Activated CD4-positive, alpha-beta T cell treated with anti-CD3 and anti-CD28 coated beads, Interleukin-2, amount 50 U/mL, for 16 hours (primary cell): Measurements from ENCODE around the gene FBXL13.
"Not testable (repeated sequence)": the region's sequence is repeated elsewhere in the genome, so short reads cannot be mapped to it uniquely, and the experiment has no call there.

ENCODE experiments used
- DNase-seq: peaks from one replicate; pipeline ENCODE4 v3.0.0-alpha.2; 2020

The FBXL13 gene

DNA sequence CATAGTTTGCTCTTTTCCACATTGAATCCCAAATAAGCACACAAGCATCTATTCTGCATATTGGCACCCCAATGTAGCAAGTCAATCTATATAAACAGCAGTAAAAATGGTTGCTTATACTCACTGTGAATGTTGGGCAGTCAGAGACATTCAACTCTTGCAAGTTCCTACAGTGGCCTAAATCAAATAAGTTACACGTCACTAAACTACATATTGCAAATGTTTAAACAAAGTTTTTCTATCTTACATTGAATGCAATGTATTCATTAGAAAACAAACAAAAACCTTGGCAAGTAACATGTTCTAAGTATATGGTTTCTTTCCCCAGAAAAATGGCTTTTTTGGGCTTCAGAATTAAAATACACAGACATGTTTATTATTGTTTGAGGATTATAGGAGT lies 142.8 kb downstream of the FBXL13 start:
- no peak for DNase-seq

DNA sequence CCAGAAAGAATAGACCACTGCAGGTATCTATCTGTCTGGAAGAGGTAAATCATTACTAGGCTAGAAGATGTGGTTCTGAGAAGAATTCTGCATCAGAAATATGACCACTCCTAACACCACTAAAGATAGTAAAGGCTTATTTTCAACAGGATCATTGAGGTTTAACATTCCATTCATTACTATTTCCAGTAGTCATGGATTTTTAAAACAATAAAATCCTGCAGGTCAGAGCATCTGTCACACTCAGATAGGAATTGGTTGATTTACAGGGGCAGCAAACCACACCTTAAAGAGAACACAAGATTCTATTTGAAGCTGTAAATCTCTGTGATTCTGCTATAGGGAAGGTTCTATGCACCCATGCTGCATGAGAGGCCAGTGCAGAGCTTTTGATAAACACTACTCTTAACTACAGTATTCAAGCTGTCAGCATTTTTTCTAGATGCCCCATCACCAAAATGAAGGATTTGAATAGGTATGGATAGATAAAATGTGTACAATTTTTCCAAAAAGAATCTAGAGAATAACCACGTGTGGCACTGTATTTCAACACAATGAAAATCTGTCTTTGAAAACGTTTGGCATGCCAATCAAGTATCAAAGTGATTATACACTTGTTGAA lies 147.2 kb downstream of the FBXL13 start:
- no peak for DNase-seq

DNA sequence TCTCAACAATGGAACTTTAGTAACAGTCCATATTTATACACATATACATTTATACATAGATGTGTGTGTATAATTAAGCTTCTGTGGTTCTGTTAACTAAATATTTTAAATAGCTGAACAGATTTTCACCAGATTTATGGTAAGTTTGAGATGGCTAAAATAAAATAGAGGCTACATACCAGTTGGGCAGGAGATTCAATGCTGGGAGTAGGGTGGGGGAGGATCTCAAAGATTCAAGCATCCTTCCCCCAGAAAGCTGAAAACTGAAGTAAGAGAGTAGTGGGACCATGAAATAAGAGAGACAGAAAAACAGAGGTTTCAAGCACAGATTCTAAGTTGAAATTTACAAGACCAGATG lies 147.8 kb downstream of the FBXL13 start:
- no peak for DNase-seq

DNA sequence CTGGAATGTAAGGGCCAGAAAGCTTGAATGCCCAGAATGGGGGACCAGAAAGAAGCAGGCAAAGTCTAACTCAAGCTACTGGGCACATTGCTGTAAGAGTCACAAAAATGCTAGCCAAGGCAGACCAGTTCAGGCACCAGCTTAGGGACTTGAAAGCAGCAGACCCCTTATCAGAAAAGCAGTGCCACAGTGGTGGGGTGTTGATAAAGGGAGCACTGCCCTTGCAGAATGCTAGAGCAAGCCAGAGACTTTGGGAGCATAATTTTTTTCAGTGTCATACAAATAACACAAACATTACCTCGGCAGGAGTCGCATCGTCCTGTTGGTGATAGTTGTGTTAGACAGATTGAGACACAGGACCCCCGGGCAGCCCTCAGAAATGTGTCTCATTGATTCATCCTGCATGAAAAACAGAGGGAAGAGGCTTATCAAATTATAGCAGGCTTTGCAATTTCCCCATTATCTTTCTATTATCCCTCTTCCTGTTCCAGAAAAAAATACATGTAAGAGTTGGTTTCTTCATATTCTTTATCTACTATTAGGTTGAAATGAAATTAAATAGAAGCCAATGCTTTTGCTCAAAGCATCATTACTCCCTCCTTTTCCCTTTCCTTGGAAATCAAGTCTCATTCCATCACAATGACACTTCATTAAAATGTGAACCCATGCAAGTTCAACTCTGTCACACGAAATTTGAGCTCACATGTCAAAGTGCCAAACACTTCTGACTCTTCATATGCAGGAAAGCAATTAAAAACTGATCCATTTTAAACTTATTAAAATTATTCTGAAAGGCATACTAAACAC lies 148.4 kb downstream of the FBXL13 start:
- DNase-seq: no peak

DNA sequence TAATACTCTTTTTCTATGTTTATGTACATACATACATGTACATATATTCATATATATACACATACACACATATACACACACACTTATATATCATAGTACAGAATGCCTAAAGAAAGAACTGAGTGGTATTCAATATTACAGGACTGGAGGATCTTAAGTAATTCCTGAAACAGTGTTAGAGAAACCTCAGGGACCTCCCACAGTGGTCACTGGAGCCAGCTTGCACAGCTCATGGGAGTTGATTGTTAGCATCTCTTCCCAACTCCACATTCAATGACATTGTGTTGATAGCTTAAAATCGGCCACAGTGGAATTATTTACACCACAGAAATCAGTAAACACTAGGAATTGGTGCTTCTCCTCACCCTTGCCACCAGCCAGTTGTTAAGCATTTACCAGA lies 155.8 kb downstream of the FBXL13 start:
- DNase-seq: no peak

DNA sequence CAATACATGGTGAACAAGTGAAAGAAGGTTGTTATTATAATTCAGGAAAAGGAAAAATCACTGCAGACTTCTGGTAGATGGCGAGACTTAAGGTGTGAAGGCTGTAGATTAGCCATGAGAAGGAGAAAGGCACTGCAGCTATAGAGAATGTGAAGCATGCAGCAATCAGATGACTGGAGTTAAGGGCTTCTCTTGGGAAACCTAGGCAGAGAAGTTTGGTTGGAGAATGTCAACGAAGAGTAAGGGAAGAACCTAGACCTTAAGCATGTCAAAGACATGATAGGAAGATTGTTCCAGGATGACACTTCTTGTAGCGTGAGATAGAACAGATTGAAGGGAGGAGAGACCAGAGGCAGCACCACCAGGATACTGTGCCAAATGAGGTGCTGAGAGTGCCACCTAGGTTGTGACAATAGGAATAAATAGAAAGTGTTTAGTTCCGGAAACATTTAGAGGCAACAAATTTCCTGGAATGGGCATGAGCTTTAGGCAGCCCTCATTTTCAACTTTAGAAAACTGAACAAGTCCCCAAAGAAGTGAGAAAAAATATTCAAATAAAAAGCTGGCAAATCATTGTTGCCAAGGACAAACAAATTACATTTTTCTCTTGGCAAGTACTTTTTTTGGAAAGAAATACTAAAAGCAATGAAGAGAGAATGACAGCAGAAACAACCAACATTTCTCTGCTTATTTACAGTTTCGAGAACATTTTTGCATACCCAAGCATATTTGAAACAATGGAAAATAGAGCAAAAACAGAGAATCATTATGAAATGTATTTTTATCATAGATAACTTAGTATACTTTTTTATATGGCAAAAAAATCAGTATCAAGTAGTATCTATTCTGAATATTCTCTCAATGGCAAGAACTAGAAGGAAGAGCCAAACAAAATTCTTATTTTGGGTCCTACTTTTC lies 156.9 kb downstream of the FBXL13 start:
- no peak for DNase-seq

DNA sequence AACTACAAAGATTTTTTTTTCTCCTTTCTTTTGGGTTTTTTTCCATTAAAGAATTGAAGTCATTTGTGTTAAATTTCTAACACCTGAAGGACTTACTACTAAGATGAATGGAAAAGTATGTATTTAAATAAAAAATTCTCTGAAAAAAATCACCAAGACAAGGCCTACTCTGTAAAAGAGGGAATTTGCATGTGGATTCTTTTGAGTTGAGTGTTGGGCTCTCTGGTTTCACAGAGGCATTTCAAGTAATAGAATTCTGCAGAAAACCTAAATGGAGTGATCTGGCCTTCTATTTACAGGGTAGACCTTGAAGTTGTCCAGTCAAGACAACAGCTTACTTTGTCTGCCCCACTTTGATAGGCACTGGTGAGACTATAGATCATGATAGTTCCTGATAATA lies 157.7 kb downstream of the FBXL13 start:
- DNase-seq: no peak

DNA sequence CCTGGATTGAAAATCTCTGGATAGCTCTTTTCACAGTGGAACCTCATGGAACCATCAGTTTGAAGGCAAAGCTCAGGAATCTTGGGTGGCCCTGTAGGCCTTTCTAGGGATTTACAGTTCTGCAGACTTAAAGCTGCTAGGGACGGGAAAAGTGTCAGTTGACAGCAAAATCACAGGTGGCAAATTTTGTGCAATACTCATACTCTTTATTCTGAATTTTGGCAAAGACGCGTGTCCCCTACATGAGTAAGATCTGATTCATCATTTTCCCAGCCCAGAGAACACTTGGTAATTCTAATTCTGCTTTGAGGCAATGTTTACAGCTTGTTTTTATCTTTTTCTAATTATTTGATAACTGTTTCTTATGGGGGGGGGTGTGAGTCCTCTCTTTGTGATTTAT lies 158.2 kb downstream of the FBXL13 start:
- DNase-seq: no peak

DNA sequence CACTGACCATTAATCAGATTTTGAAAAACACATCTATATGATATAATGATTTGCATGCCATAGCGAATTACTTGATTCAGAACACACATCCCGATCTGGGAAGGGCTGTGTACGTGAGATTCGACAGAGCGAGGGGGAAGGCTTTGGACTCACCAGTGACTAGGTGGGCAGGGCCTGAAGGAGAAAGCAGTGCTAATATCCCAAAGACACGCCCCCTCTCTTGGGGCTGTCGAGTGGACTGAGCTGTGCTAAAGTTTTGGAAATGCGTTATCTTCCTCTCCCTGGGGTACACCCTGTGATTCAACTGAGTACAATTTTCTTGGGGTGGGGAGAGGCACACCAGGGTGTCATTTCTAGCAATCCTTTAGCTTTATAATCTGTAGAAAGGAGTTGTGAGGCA lies 160.0 kb downstream of the FBXL13 start:
- no peak for DNase-seq

DNA sequence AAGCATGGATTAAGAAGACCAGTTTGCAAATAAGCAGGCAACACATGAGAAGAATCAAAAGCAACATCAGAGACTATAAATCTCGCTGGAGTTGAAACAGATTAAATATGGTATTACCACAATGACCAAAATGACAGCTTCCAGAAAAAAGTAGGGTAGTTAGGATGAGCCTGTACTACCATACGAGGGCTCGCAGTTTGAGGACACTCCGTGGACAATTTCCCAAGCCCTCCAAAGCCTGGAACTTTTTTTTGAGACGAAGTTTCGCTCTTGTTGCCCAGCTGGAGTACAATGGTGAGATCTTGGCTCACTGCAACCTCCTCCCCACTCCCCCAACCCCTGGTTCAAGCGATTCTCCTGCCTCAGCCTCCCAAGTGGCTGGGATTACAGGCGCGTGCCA lies 160.8 kb downstream of the FBXL13 start:
- no peak for DNase-seq

DNA sequence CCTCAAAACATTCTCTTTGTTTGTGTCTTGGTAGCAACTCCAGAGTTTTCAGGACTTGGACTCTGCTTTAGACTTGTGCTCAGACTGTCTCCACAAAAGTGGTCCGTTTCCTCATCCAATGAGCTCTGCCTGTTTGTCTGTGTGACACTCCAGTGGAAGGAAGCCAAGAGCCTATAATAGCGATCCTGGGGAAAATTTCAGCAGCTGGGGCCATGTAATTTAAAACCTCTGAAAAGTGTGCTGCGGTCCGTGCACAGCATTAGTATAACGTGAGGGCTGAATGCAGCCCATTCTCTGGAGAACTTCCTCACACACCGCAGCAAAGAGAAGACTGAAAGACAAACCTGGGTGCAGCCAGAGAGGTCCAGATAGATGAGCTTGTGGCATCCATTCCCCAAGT lies 161.9 kb downstream of the FBXL13 start, which contains the start of gene LRRC17:
TSS of gene LRRC17 (plus strand) at position 259 of the 400 bp plus-strand sequence. CDS start 20,914 bp downstream, outside the sequence.
- no peak for DNase-seq

DNA sequence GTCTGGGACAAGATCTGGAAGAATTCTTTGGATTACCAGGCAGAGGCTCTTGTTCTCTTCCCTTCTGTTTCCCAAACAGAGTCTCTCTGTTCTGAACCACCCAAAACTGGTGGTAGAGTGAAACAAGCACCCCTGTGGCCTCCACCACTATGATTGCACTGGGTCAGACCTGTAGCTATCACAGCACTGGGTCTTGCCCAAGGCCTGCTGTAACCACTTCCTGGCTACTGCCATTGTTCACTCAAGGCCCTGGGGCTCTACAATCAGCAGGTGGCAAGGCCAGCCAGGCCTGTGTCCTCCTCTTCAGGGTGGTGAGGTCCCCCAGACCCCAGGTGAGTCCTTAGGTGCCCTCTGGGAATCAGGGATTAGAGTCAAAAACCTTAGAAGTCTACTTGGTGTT lies 165.9 kb downstream of the FBXL13 start:
- no peak for DNase-seq

DNA sequence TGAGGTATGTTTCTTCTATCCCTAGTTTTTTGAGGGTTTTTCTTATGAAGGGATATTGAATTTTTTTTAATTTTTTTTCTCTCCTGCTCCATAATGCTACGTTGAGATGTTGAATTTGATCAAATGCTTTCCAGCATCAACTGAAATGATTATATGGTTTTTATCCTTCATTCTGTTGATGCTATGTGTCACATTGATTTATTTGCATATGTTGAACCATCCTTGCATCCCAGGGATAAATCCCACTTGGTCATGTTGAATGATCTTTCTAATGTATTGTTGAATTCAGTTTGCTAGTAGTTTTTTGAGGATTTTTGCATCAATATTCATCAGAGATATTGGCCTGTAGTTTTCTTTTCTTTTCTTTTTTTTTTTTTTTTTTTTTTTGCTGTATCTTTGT lies 171.0 kb downstream of the FBXL13 start:
- DNase-seq: not testable (repeated sequence)

DNA sequence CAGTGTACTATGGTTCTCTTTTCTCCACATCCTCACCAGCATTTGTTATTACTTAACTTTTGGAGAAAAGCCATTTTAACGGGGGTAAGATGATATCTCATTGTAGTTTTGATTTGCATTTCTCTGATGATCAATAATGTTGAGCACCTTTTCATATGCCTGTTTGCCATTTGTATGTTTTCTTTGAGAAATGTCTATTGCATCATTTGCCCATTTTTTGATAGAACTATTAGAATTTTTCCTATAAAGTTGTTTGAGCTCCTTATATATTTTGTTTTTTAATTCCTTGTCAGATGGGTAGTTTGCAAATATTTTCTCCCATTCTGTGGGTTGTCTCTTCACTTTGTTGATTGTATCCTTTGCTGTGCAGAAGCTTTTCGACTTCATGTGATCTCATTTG lies 172.5 kb downstream of the FBXL13 start:
- not testable (repeated sequence) for DNase-seq

DNA sequence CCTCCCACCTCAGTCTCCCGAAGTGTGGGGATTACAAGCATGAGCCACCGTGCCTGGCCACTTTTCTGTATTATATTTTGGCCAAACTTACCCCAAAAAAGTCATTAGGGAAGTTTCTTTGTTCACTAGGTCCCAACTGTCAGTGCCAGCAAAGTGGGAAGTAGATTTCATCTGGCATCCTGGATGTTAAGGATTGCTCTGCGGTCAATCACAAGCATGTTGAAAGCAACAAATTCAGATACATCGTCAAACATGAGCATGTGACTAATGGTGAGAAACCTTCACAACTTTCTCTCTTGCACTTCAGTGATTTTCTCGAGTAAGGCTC lies 176.1 kb downstream of the FBXL13 start:
- DNase-seq: no peak

DNA sequence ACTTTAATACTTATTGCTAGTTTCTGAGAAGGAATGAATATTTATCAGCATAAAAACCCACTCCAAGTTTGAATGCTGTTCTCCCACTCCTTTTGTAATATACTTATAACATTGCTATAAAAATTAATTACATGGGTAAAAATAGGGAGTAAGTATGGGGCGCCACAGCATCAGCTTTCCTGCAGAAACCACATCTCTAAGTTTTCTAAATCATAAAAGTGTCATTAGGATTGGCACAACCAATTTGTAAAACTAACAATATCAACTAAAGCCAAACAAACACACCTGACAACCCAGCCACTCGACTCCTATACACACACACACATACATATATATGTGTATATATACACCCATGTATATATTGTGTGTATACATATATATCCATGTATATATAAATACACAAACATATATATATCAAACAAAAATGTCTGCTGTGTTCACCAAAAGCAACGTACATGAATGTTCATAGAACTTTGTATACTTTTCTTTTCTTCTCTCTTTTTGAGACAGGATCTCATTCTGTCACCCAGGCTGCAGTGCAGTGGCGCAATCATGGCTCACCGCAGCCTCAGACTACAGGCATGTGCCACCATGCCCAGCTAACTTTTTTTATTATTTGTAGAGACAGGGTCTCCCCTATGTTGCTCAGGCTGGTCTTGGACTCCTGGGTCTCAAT lies 176.6 kb downstream of the FBXL13 start:
- no peak for DNase-seq

DNA sequence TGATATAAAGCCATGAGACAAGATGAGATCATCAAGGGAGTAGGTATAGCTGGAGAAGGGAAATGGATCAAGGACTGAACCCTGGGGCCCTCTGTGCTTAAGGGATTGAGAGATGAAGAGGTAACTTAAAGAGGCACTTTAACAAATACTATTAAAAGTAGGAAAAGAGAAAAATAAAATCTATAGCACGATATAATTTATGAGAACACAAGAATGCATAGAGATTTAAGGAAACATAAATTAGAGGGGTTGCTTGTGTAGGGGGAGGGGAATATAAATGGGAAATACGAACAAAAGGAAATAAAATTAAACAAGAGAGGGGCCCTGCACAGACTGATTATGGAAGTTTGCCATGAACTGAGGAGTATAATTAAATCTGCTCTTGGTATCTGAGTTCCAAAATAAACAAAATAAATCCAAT lies 177.4 kb downstream of the FBXL13 start:
- DNase-seq: no peak

DNA sequence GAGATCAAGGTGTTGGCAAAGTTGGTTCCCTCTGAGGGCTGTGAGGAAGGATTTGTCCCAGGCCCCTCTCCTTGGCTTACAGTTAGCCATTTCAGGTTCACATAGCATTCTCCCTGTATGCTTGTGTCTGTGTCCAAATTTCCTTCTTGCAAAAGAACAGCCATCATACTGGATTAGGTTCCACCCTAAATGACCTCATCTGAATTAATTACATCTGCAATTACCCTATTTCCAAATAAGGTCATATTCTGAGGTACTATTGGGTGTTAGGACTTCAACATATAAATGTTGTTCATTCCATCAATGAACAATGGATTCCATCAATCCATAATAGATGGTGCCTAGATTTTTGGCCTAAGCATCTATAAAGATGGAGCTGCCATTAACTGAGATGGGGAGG lies 178.0 kb downstream of the FBXL13 start:
- no peak for DNase-seq

DNA sequence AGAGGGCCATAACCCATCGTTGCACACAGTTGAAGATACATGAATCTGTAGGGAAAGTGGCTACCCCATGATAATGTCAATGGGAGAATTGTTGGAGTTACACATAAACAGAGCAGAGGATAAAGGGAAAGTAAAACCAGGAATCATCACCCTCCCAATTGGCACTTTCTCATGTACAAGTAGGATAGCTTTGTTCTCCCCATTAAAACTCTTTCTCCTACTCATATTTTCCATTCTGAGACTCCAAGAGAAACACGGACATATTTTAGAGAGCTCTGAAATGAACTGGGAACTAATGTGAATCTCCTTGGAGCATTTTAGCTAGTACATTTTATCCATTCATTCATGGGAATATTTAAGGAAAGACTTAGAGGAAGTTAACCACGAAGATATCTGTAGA lies 179.0 kb downstream of the FBXL13 start:
- no peak for DNase-seq

DNA sequence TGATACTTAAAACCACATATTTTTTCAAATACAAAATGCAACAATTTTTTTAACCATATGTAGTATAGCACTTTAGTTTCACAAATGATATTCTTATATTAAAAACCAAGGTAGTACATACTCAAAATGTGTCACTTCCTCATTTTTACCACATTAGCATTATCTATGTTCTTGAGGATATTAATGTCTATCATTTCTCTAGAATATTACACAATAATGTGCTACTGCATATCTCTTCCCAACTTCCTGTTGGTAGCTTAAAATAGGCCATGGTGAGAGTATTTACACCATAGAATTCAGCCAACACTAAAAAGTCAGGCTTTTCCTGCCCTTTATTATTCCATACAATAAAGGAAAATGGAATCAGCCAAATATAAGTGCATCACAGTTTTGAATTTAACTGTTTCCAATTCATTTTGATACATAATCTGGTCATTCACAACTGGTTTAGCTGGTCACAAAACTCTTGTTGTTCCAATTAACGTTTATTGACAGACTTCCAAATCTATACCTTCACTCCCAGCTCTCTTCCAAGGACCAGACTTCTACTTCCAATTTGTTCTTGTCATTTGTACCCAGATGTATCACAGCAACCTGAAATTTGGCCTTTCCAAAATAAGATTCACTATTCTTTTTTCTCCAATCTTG lies 181.8 kb downstream of the FBXL13 start:
- DNase-seq: no peak

DNA sequence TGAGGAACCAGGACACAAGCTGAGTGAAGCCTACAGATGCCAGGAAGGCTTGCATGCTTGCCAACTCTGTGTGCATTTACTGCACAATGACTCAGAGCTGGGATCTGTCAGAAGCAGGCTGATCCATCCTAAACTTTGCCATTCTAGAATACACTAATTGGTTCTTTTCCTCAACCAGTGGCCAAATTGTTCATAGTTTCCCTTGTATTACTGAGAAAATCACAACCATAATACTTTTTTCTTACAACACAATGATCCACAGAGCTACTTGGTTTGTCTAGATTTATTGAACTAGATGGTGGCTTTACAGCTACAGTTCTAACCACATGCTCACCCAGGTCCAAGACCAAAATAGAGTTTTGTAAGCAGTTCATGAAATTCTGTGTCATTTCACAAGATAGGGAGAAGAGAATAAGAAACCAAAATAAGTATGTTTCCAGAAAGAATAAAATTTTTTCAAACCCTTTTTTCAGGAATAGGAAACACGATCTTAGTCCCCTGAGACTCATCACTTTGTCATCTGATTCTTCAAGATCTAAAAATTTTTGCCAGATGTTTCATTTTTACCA lies 182.8 kb downstream of the FBXL13 start:
- DNase-seq: no peak

DNA sequence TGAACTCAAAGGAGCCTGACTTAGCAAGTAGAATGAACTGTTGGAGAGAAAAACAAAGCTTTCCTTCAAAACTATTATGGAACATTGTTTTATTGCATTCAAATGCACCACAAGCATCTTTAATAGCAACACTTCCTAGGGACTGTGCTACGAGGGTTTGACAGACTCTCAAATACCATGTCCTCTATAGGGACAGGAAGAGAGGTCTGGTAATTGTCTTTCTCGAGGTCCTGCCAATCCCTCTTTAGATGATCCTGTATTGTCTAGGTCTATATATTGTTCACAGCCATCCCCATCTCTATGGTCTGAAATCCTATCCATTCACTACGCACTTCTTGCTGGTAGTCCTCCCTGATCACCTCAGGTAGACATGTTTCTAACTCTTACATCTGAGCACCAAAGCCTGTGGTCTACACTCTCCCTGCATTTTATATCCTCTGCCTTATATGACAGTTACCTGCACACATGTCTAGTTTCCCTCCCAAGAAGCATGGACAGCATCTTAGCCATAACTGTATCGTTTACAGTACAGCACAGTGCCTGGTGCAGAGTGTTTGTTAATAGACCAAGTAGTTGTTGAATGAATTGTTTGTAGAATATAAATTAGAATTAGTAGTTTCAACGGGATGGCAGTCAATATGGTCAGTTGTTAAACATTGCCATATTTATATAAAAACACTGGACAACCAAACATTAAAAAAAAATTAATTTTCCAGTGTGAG lies 183.5 kb downstream of the FBXL13 start:
- no peak for DNase-seq
